T-helper 2 cell (primary cell): ENCODE measurements around the gene CTSG.
"Not testable (repeated sequence)": the region's sequence is repeated elsewhere in the genome, so short reads cannot be mapped to it uniquely, and the experiment has no call there.

Experiments used
- DNase-seq, 5 experiments: peaks; one replicate each; pipeline versions ENCODE4 v3.0.0 to v3.0.0-alpha.2; 2012 to 2022

The CTSG gene

DNA sequence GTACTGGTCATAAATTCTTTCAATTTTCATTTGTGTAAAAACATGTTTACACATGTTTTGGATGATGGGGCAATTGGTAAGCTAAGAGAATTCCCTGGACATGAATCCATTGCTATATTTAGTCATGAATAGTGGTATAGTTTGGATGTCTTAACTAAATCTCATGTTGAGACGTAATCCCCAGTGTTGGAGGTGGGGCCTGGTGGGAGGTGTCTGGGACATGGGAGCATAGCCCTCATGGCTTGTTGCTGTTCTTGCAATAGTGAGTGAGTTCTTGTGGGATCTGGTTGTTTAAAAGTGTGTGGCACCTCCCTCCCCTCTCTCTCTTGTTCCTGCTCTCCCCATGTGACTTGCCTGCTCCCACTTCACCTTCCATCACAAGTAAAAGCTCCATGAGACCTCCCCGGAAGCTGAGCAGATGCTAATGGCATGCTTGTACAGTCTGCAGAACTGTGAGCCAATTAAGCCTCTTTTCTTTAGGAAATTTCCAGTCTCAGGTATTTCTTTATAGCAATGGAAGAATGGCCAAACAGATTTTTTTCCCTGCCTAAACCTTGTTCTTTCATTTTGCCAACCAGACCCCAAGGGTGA, 33.6 kb downstream of the CTSG start:
- DNase-seq, result no peak

DNA sequence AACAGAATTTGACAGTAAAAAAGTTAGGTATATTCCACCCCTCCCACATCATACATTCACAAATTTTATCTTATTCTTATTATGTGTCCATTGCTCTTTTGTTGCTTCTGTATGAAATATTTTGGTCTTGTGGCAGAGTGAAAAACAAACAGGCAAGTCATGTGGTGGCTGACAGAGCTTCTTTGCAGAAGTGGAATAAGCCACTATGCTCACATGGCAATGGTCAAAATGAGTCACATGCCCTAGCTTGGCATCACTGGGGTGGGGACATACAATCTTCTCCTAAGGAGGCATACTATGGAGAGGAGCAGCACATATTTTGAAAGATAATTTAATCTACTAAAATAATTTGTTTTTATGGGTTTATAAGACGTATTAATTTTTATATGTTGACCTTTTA, 40.3 kb downstream of the CTSG start:
- peak in 1 of 5 experiments; percentile 68 for DNase-seq

DNA sequence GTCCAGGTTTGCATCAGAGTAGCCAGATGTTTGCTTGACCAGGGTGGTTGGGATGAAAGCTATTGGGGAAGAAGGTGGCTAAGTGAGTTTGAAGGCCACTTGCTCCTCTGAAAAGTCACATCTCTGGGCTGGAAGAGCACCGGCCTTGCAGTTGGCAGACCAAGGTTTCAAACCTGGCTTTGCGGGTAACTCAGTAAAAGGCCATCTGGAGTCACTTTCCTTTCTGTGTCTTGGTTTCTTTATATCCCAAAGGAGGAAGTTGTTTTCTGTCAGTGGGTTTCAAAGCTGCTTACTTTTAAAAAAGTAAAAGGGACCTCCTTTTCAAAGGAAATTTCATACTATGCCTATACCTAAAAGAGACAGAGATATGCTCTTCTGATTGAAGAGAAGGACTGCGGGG, 41.8 kb downstream of the CTSG start:
- no peak for DNase-seq

DNA sequence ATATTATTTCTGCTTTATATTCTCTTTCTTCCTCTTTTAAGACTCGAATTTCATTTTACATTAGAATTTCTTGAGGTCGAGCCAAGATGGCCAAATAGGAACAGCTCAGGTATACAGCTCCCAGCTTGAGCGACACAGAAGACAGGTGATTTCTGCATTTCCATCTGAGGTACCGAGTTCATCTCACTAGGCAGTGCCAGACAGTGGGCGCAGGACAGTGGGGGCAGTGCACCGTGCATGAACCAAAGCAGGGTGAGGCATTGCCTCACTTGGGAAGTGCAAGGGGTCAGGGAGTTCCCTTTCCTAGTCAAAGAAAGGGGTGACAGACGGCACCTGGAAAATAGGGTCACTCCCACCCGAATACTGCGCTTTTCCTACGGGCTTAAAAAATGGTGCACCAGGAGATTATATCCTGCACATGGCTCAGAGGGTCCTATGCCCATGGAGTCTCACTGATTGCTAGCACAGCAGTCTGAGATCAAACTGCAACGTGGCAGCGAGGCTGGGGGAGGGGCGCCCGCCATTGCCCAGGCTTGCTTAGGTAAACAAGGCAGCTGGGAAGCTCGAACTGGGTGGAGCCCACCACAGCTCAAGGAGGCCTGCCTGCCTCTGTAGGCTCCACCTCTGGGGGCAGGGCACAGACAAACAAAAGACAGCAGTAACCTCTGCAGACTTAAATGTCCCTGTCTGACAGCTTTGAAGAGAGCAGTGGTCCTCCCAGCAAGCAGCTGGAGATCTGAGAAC, 50.0 kb downstream of the CTSG start:
- DNase-seq, result not testable (repeated sequence)
